GM10266 (cell line): ENCODE results near the gene SIRT3.
A peak's percentile ranks its signal among the peaks of the same experiment; 100 is the strongest.
"Not testable (repeated sequence)": the region's sequence is repeated elsewhere in the genome, so short reads cannot be mapped to it uniquely, and the experiment has no call there.

Experiments used
- DNase-seq: peaks from one replicate; pipeline ENCODE4 v3.0.0; 2012; ENCODE audit errors: extremely low spot score
- CTCF ChIP-seq: IDR thresholded peaks from 2 replicates; pipeline ENCODE4 v1.5.1; 2012; ENCODE audit warnings: mild to moderate bottlenecking, low read depth; ENCODE audit not compliant: control insufficient read depth, insufficient read depth; ENCODE audit errors: missing control alignments

The SIRT3 gene

GRCh38 chr11:250740-251299 lies 14.7 kb upstream of the SIRT3 start:
- peak; percentile 61 for DNase-seq
- TF ChIP-seq CTCF = peak; percentile 69

GRCh38 chr11:250274-250673 lies 14.1 kb upstream of the SIRT3 start:
- no peak for DNase-seq
- no peak for TF ChIP-seq CTCF

- no peak for DNase-seq
- TF ChIP-seq CTCF = no peak
Measured at GRCh38 chr11:249062-249461, 12.9 kb upstream of the SIRT3 start.

GRCh38 chr11:244376-244775 lies 8.2 kb upstream of the SIRT3 start:
- no peak for DNase-seq
- no peak for TF ChIP-seq CTCF

- DNase-seq = no peak
- TF ChIP-seq CTCF = no peak
Measured at GRCh38 chr11:241634-242033, 5.5 kb upstream of the SIRT3 start.

GRCh38 chr11:240315-240714 lies 4.2 kb upstream of the SIRT3 start:
- DNase-seq = no peak
- no peak for TF ChIP-seq CTCF

GRCh38 chr11:238346-238745 lies 2.2 kb upstream of the SIRT3 start:
- not testable (repeated sequence) for DNase-seq
